ENCODE data around the gene FAM174B. TPM values are rescaled to one million over a fixed set of nuclear protein-coding genes. Genes with fewer than 3 reads are reported as not detected.

Gene FAM174B
- total RNA-seq, 1 experiment from 2014 or later = 0.30 TPM

GRCh38 chr15:92656089-92656488 is 514 bp upstream of the FAM174B start:
- Histone ChIP-seq H3K79me2 (ENCODE audit: insufficient read depth, low read length) (no peaks in the 10 kb centered on the region), H3K9ac (ENCODE audit: low read length) (no peak overlapping the region), H3K9me3 (ENCODE audit: control insufficient read depth in 1 of 2, insufficient read depth in 1 of 2, low read depth in 1 of 2, low read length in 2 of 2) (no peaks in the 10 kb centered on the region), H2AFZ (ENCODE audit: low read depth, low read length, poor library complexity, severe bottlenecking) (no peak overlapping the region), H3K36me3 (ENCODE audit: control insufficient read depth in 1 of 2, insufficient read depth in 2 of 2, low read length in 2 of 2) (no peaks in the 10 kb centered on the region), H3K4me2 (ENCODE audit: low read length) (no peak overlapping the region), H3K4me1 (ENCODE audit: control insufficient read depth in 1 of 2, insufficient read depth in 2 of 2, low read length in 2 of 2) (no peaks in the 10 kb centered on the region), H4K20me1 (ENCODE audit: insufficient read depth) (no peaks in the 10 kb centered on the region), H3K9me2 (ENCODE audit: insufficient read depth) (no peaks in the 10 kb centered on the region), H3K27ac (ENCODE audit: low read depth, low read length) (no peak overlapping the region), H3K27me3 (ENCODE audit: insufficient read depth, low read length) (no peaks in the 10 kb centered on the region), H3K4me3 (replicated peaks in 1 of 2; ENCODE audit: low read depth in 1 of 2, low read length in 2 of 2) (no peak overlapping the region)
- DNase-seq (ENCODE audit: low read depth, low spot score) = no peak
- POLR2A ChIA-PET = no interaction called here
- no TSS peak for BruUV-seq (replicated peaks)
- TF ChIP-seq CEBPB (IDR thresholded peaks at IDR 0.05; ENCODE audit: low read depth) (no peak), YY1 (IDR thresholded peaks at IDR 0.05; ENCODE audit: extremely low read depth, insufficient replicate concordance, low read depth, low read length) (no peak), POLR2AphosphoS5 (IDR thresholded peaks at IDR 0.05; ENCODE audit: low read depth, low read length) (no peak), JUND (IDR thresholded peaks at IDR 0.05) (no peak), MAX (IDR thresholded peaks at IDR 0.05) (no peak), EZH2 (IDR thresholded peaks at IDR 0.05) (no peak), SIN3A (IDR thresholded peaks at IDR 0.05; ENCODE audit: low read depth) (no peak), SP1 (IDR thresholded peaks at IDR 0.05; ENCODE audit: low read depth) (no peak), SRF (IDR thresholded peaks at IDR 0.05; ENCODE audit: low read depth) (no peak), EGR1 (IDR thresholded peaks at IDR 0.05; ENCODE audit: low read depth) (no peak)
- ATAC-seq = no peak
- CTCF ChIA-PET = no interaction called here
- intact Hi-C loops (cut with micrococcal nuclease) = no loop called here
- RAD21 ChIA-PET (ENCODE audit: low non-redundant PET in 1 of 2, low total read pairs in 2 of 2, uncharacterized antibody in 2 of 2, unreplicated experiment in 2 of 2) = no interaction called here

GRCh38 chr15:92654662-92655061 is 913 bp downstream of the FAM174B start:
- ChIA-PET RAD21 (ENCODE audit: low non-redundant PET in 1 of 2, low total read pairs in 2 of 2, uncharacterized antibody in 2 of 2, unreplicated experiment in 2 of 2) (no interaction called here), POLR2A (interaction anchor here (0.6 kb wide), 1 partner anchor 387 kb away, joined by 5 read pairs; no protein-coding TSS in a partner anchor), CTCF (no interaction called here)
- Histone ChIP-seq H3K36me3 (ENCODE audit: control insufficient read depth in 1 of 2, insufficient read depth in 2 of 2, low read length in 2 of 2) (no peaks in the 10 kb centered on the region), H3K4me3 (replicated peaks in 1 of 2; ENCODE audit: low read depth in 1 of 2, low read length in 2 of 2) (no peak overlapping the region), H3K4me1 (ENCODE audit: control insufficient read depth in 1 of 2, insufficient read depth in 2 of 2, low read length in 2 of 2) (no peaks in the 10 kb centered on the region), H2AFZ (ENCODE audit: low read depth, low read length, poor library complexity, severe bottlenecking) (no peak overlapping the region), H3K9me2 (ENCODE audit: insufficient read depth) (no peaks in the 10 kb centered on the region), H3K27me3 (ENCODE audit: insufficient read depth, low read length) (no peaks in the 10 kb centered on the region; the same call in 1 of the 2 replicates), H4K20me1 (ENCODE audit: insufficient read depth) (no peaks in the 10 kb centered on the region), H3K4me2 (ENCODE audit: low read length) (no peak overlapping the region), H3K9me3 (ENCODE audit: control insufficient read depth in 1 of 2, insufficient read depth in 1 of 2, low read depth in 1 of 2, low read length in 2 of 2) (no peaks in the 10 kb centered on the region), H3K27ac (ENCODE audit: low read depth, low read length) (no peak overlapping the region), H3K79me2 (ENCODE audit: insufficient read depth, low read length) (no peaks in the 10 kb centered on the region), H3K9ac (ENCODE audit: low read length) (no peak overlapping the region)
- ATAC-seq = no peak
- BruUV-seq (replicated peaks) = no TSS peak
- intact Hi-C loops (cut with micrococcal nuclease) = no loop called here
- no peak for DNase-seq (ENCODE audit: low read depth, low spot score)
- TF ChIP-seq FOSL1 (IDR thresholded peaks at IDR 0.05; ENCODE audit: low read depth) (no peak), CTCF (IDR thresholded peaks at IDR 0.05 in 2 of 3, conservative IDR thresholded peaks at IDR 0.05 in 1 of 3; ENCODE audit: borderline replicate concordance in 1 of 3, insufficient read depth in 1 of 3, low read depth in 2 of 3, low read length in 2 of 3) (no peak), ZFX (IDR thresholded peaks at IDR 0.05) (no peak), MAX (IDR thresholded peaks at IDR 0.05) (no peak), SRF (IDR thresholded peaks at IDR 0.05; ENCODE audit: low read depth) (no peak), YY1 (IDR thresholded peaks at IDR 0.05; ENCODE audit: extremely low read depth, insufficient replicate concordance, low read depth, low read length) (no peak), RAD21 (IDR thresholded peaks at IDR 0.05; ENCODE audit: low read depth) (no peak), JUND (IDR thresholded peaks at IDR 0.05) (no peak), POLR2A (IDR thresholded peaks at IDR 0.05; ENCODE audit: borderline replicate concordance, extremely low read depth, insufficient read depth, insufficient read length) (no peak), ZBTB33 (IDR thresholded peaks at IDR 0.05; ENCODE audit: extremely low read depth, insufficient replicate concordance, low read length) (no peak), CEBPB (IDR thresholded peaks at IDR 0.05; ENCODE audit: low read depth) (no peak), ELF1 (IDR thresholded peaks at IDR 0.05; ENCODE audit: borderline replicate concordance, low read depth) (no peak), EZH2 (IDR thresholded peaks at IDR 0.05) (no peak), POLR2AphosphoS5 (IDR thresholded peaks at IDR 0.05; ENCODE audit: low read depth, low read length) (no peak), ZNF274 (IDR thresholded peaks at IDR 0.05; ENCODE audit: low read depth, low read length) (no peak), EGR1 (IDR thresholded peaks at IDR 0.05; ENCODE audit: low read depth) (no peak)

Measured in HCT116 (cell line).